Islet precursor cell (in vitro differentiated cells): ENCODE results near the gene SEMA3E.
"Not testable (repeated sequence)": the region's sequence is repeated elsewhere in the genome, so short reads cannot be mapped to it uniquely, and the experiment has no call there.

Experiments
- DNase-seq: peaks from one replicate; pipeline ENCODE4 v3.0.0-alpha.2; 2018

Gene SEMA3E

GRCh38 chr7:83552556-83552955 is 96.4 kb downstream of the SEMA3E start:
- not testable (repeated sequence) for DNase-seq

GRCh38 chr7:83550100-83550499 is 98.8 kb downstream of the SEMA3E start:
- no peak for DNase-seq

DNA sequence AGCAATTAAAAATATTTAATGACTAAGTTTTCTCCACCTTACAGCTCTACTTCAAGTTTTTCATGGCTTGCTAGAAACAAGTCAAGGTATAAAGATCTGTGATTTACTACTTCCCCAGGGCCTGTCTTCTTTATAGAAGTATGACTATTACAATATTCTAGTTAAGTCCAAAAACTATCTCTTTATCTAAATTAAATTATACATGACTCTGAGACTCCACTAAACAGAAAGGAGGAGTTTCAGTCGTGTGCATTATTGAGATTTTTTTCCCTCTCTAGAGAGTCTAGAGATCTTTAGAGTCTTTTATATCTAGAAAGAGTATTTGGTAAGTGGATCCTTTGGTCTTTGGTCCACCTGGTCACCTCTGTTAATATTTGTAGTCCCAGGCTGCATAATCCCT is 100.7 kb downstream of the SEMA3E start:
- no peak for DNase-seq

- DNase-seq = no peak
Observed at GRCh38 chr7:83547526-83547925, 101.4 kb downstream of the SEMA3E start.

DNA sequence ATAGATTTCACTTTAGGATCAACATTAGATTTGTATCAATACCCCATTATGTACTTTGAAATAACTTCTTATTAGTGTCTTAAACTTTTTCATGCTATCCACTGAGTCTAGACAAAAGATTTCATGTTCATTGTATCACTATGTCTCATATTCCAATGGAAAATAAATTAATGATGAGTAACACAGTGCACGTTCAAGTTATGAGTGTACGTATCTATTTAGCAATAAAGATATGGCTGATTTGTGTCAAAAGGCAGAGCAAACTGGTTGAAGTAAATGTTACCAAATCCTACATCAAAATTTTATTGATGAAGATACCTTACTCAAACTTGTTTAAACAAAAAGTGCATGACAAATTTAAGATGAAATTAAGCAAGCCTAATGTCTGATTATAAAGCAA is 102.4 kb downstream of the SEMA3E start:
- no peak for DNase-seq

DNA sequence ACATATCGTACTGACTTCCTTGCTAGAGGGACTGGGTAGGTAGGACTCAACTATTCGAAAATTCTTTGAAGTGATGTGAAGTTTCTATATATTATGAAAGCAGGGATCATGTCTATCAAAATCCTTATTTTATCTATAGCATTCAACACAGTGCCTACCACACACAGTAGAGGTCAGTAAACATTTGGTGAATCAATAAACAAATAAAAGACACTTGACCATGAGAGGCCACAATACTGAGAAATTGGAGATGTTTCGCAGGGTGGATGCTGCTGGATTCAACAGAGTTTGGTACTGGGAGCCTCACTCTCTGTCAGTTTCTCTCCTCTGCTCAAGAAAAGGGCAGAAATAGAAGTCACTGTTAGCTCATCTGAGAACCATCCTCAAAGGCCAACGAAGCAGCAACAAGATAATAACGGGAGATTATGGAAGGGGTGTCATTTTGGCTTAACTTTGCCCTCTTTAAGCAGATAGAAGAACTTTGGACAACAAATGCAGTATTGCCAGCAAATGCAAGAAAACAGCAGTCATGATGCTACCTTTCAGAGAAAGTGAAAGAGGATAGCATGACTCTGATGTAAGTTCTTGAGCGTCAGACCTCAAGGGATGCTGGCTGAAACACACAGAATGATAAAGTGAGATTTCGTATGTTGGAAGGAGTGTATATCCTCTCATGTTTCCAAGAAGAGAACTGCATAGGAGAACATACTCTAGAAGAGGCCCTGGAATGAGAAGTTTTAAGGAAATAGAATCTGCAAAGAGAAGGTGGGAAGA is 107.6 kb downstream of the SEMA3E start:
- no peak for DNase-seq

DNA sequence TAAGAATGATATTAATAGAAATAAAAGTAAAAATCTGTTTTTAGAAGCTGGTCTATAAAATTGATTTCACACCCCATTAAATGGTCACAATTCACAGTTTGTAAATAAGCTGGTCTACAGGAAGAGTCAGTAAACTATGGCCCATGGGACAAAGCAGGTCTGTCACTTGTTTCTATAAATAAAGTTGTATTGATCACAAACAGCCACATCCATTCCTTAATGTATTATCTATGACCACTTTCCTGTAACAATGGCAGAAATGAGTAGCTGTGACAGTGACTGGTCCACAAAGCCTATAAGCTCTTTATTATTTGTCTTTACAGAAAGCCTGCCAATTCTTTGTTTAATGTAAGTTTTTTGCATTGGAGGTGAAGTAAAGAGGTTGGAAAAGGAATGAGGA is 114.5 kb downstream of the SEMA3E start:
- DNase-seq = no peak

- DNase-seq = no peak
Observed at GRCh38 chr7:83532219-83532618, 116.7 kb downstream of the SEMA3E start.

DNA sequence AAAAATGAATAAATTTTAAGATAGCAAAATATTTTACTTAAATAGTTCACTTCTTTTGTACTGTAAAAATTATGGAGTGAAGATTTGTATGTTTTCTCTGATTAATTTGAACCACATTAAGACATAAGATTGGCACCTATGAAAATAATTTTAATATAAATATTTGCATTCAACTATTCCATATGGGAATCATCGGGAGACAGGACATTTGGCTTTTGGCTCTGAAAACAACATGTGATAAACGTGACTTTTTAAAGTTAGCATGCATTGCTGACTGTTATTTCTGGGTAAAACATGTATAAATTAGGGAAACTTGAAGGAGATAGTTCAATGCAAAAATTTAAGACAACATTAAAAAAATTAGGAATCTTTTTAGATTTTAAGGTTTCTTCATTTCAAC is 117.2 kb downstream of the SEMA3E start:
- no peak for DNase-seq

DNA sequence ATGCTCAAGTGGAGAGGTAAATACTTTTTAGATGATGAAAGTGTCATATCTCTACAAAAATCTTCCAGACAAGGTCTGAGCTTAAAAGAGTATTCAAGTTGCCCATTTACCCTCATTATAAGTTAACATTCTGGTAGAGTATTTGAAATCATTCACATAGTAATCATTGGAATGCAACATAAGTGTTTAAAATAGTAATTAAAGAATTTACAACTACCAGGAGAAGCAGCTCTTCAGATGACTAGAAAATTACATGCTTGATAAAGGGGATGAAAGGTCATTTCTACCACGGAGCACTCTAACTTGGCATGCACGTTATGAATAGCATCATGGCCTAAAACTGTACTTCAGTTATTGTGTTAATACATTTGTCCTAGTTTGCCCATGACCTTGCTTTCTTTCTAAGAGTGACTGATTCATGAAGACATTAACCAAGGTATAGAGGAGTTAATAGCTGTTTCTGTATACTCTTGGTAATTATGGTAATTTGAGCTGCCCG is 120.0 kb downstream of the SEMA3E start:
- no peak for DNase-seq

- DNase-seq = no peak
Observed at GRCh38 chr7:83524277-83525075, 124.5 kb downstream of the SEMA3E start.

- no peak for DNase-seq
Observed at GRCh38 chr7:83520726-83521125, 128.2 kb downstream of the SEMA3E start.

DNA sequence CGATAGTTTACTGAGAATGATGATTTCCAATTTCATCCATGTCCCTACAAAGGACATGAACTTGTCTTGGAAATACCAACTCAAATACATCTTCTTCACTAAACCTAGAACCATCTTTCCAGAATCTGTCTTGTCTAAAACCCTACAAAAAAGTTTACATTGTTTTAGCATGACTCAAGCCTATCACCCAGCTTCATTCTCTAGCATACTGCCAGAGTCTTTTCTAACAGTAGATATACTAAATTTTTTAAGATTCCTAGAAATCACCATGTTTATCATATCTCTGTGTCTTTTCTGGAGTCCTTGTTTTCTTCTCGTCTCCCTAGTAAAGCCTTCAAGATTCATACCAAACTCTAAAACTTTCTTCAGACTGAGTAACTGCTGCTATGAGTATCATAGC is 129.7 kb downstream of the SEMA3E start:
- DNase-seq = no peak

DNA sequence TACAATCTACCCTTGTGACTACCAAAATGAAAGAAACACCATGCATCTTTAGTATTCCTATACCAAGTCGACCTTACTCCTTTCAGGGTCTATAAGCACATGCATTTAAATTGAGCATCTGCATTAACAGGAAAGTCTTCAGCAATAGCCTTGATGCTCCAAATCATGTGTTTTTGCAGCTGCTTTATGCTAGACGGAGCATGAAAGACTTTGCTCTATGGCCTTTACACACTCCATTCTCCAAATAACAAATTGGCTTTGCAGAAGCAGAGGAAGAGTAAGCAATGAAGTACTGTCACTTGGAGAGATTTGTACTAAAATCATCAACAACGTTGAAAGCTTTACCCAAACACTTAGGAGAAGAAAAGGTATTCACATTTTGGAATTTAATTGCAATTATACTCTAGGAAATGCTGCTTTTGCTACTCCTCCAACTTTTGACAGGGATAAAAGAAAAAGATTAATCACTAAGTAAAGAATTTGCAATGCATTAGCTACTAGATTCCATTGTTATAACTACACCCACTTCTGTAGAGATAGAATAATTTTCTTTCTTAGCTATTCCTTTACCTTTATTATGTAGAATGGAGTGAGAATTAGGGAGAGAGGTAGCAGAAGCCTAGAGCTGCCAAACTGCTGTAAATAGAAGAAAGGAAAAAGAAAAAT is 131.8 kb downstream of the SEMA3E start:
- DNase-seq = no peak

GRCh38 chr7:83514977-83515376 is 134.0 kb downstream of the SEMA3E start:
- no peak for DNase-seq

DNA sequence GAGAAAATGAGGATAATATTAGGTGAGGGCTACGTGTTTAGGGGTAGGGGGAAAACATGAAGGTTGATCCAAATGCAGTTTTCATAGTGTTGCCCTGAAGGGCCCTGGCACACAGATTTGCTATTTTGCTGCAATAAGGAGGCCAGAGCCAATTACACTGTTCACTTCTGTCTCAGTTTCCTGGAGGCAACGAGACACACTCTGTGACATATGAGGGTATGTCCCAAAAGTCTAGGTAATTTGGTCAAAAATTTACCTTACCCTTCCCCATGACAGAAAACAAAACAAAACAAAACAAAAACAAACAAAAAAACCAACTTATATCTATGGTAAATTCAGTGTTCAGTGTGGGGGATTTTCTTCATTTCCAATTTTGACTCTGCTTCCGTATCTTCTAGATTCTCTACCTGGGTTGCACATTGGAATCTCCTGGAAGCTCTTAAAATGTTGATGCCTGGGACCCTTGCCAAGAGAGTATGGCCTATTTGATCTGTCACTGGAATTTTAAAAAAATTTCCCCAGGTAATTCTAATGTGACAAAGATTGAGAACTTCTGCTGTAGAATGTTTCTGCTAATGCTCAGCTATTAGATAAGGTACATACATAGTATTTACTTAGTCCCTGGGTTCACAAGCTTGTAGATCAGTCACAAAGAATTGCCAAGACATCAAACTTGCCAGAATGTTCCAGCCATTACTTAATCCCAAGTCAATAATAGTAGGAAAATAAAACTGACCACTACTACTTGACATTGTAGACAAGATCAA is 139.5 kb downstream of the SEMA3E start:
- DNase-seq = no peak

GRCh38 chr7:83504330-83504729 is 144.6 kb downstream of the SEMA3E start:
- DNase-seq = no peak

- no peak for DNase-seq
Observed at GRCh38 chr7:83502636-83503035, 146.3 kb downstream of the SEMA3E start.

- no peak for DNase-seq
Observed at GRCh38 chr7:83494683-83495082, 154.3 kb downstream of the SEMA3E start.

- DNase-seq = no peak
Observed at GRCh38 chr7:83492802-83493201, 156.1 kb downstream of the SEMA3E start.

DNA sequence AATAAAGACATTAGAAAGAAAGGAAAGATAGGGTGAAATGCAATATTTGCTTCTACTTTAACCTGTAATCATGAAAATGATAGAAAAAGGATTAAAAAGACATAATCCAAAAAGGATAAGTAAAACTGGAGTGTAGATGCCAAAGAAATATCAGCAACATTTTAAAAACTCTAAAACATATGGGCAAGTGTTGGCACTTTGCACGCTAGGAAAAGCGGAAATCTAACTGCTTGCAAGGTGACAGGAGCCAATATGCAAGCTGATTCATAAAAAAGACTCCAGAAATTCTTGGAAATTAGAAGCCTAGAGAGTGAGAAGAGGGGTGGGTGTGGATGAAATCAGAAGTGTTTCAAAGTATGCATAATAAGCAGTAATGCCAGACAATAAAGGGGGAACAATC is 161.1 kb downstream of the SEMA3E start:
- DNase-seq = no peak

- no peak for DNase-seq
Observed at GRCh38 chr7:83486957-83487356, 162.0 kb downstream of the SEMA3E start.

- no peak for DNase-seq
Observed at GRCh38 chr7:83486536-83486935, 162.4 kb downstream of the SEMA3E start.
